Spleen (tissue), 7 donors: Measurements from ENCODE around the gene UBE2D2.
"Not testable (repeated sequence)": the region's sequence is repeated elsewhere in the genome, so short reads cannot be mapped to it uniquely, and the experiment has no call there.

Experiments
- CTCF ChIP-seq, 11 experiments: fragments of 200-600 bp in 7 of 11; fragments of 450-650 bp in 4 of 11; sonication (generic) in 4 of 11; IDR thresholded peaks in 8 of 11; conservative IDR thresholded peaks in 3 of 11; 1 replicate in 7 of 11; 2 replicates in 4 of 11; pipeline versions ENCODE4 v1.4.0 to v1.8.0; 2016 to 2021; ENCODE audit warnings: antibody characterized with exemption in 11 of 11, inconsistent platforms in 4 of 11, mild to moderate bottlenecking in 1 of 11
- POLR2A ChIP-seq, 3 donors: fragments of 450-650 bp; IDR thresholded peaks; one replicate each; pipeline ENCODE4 v1.5.1; 2017; ENCODE audit warnings: antibody characterized with exemption in 3 of 3, mild to moderate bottlenecking in 1 of 3
- donor health status: DM: no; HTN: no; CAD: no; lungs with moderate emphysema.
- donor health status: DM: no; HTN: no; CAD: no.
- donor health status: DM: no; HTN: no; CAD: no.

- TF ChIP-seq CTCF (IDR thresholded peaks at IDR 0.05 in 8 of 11, conservative IDR thresholded peaks at IDR 0.05 in 3 of 11); POLR2A (IDR thresholded peaks at IDR 0.05): not testable (repeated sequence)
Observed at GRCh38 chr5:139550051-139550872, 10.9 kb upstream of the UBE2D2 start.
